ENCODE data around the gene AKR1D1. TPM values are rescaled to one million over a fixed set of nuclear protein-coding genes. Genes with fewer than 3 reads are reported as not detected.
"Not testable (repeated sequence)": the region's sequence is repeated elsewhere in the genome, so short reads cannot be mapped to it uniquely, and the experiment has no call there.

AKR1D1 gene
- total RNA-seq, 1 donor from 2014 or later: not detected

DNA sequence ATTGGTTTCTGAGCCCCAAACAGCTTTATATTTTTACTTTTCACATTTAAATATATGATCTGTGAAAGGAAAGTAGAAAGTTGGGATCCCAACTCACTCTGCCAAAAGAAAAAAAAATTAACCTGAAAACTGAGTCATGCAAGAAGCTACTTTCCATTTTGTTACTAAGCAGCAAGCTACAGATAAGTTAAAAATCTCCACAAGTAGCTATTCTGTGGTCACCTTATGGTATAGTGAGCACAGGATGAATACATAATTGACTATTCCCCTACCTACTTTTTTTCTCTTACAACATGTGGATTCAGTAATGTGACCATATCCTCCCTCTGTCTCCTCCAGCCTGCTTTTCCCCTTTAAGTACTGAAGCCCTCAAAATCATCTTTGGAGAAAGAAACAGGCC, 44.1 kb upstream of the AKR1D1 start:
- Mint-ChIP-seq H3K9me3 (peaks cover 13% of the 10 kb centered on the region), H3K27ac (no peak overlapping the region), H3K4me1 (peaks cover 15% of the 10 kb centered on the region), H3K27me3 (ENCODE audit: low read depth) (no peaks in the 10 kb centered on the region), H3K36me3 (peaks cover 8% of the 10 kb centered on the region), H3K4me3 (no peak overlapping the region)
- no peak for DNase-seq (ENCODE audit: low spot score in 2 of 2, unreplicated experiment in 2 of 2)
- TF ChIP-seq, protein P1, sequence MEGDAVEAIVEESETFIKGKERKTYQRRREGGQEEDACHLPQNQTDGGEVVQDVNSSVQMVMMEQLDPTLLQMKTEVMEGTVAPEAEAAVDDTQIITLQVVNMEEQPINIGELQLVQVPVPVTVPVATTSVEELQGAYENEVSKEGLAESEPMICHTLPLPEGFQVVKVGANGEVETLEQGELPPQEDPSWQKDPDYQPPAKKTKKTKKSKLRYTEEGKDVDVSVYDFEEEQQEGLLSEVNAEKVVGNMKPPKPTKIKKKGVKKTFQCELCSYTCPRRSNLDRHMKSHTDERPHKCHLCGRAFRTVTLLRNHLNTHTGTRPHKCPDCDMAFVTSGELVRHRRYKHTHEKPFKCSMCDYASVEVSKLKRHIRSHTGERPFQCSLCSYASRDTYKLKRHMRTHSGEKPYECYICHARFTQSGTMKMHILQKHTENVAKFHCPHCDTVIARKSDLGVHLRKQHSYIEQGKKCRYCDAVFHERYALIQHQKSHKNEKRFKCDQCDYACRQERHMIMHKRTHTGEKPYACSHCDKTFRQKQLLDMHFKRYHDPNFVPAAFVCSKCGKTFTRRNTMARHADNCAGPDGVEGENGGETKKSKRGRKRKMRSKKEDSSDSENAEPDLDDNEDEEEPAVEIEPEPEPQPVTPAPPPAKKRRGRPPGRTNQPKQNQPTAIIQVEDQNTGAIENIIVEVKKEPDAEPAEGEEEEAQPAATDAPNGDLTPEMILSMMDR (IDR thresholded peaks at IDR 0.05; ENCODE audit: unreplicated experiment): no peak

- H3K4me3 Mint-ChIP-seq: no peak overlapping the region
- H3K36me3 Mint-ChIP-seq: peaks cover 8% of the 10 kb centered on the region
- no peak for DNase-seq (ENCODE audit: low spot score in 2 of 2, unreplicated experiment in 2 of 2)
- peak overlapping the region; percentile 16 for H3K27ac Mint-ChIP-seq
- TF ChIP-seq, protein P1 (IDR thresholded peaks at IDR 0.05; ENCODE audit: unreplicated experiment): no peak
- peaks cover 13% of the 10 kb centered on the region for H3K9me3 Mint-ChIP-seq
- peaks cover 15% of the 10 kb centered on the region for H3K4me1 Mint-ChIP-seq
- H3K27me3 Mint-ChIP-seq (ENCODE audit: low read depth): no peaks in the 10 kb centered on the region
These were observed 43.5 kb upstream of the AKR1D1 start for GRCh38 chr7:138032770-138033169.

DNA sequence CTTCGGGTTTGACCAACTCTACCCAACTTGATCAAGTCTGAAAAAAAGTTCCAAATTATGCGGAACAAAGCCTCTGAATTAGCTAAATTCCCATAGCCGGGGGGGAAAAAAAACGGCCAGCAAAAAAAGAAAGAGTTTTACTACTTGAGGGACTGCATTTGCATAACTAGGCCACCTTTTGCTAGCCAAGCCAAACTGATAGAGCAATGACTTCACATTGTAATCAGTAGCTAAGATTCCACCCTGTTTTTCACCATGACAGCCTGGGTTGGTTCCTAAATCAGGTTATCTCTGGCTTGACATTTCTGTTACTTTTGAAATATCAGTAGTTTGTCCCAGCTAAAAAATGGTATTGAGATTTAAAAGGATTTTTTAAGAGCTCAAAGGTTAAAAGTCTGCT, 43.0 kb upstream of the AKR1D1 start:
- Mint-ChIP-seq H3K9me3 (peaks cover 13% of the 10 kb centered on the region), H3K4me1 (peaks cover 15% of the 10 kb centered on the region), H3K4me3 (no peak overlapping the region), H3K36me3 (peaks cover 8% of the 10 kb centered on the region), H3K27ac (no peak overlapping the region), H3K27me3 (ENCODE audit: low read depth) (no peaks in the 10 kb centered on the region)
- no peak for DNase-seq (ENCODE audit: low spot score in 2 of 2, unreplicated experiment in 2 of 2)
- TF ChIP-seq, protein P1 (IDR thresholded peaks at IDR 0.05; ENCODE audit: unreplicated experiment): no peak

GRCh38 chr7:138036135-138036534, 40.1 kb upstream of the AKR1D1 start:
- Mint-ChIP-seq H3K4me3 (no peak overlapping the region), H3K9me3 (peaks cover 32% of the 10 kb centered on the region), H3K36me3 (peaks cover 8% of the 10 kb centered on the region), H3K27me3 (ENCODE audit: low read depth) (no peaks in the 10 kb centered on the region), H3K27ac (no peak overlapping the region), H3K4me1 (peaks cover 6% of the 10 kb centered on the region)
- no peak for DNase-seq (ENCODE audit: low spot score in 2 of 2, unreplicated experiment in 2 of 2)
- TF ChIP-seq, protein P1 (IDR thresholded peaks at IDR 0.05; ENCODE audit: unreplicated experiment): no peak

- not testable (repeated sequence) for H3K4me1 Mint-ChIP-seq
These were observed 36.2 kb upstream of the AKR1D1 start for GRCh38 chr7:138040063-138040462.

GRCh38 chr7:138044897-138045296, 31.4 kb upstream of the AKR1D1 start:
- Mint-ChIP-seq H3K36me3 (no peaks in the 10 kb centered on the region), H3K27me3 (ENCODE audit: low read depth) (no peaks in the 10 kb centered on the region), H3K4me1 (peaks cover 4% of the 10 kb centered on the region), H3K27ac (no peak overlapping the region), H3K4me3 (no peak overlapping the region), H3K9me3 (peaks cover 9% of the 10 kb centered on the region)
- no peak for DNase-seq (ENCODE audit: low spot score in 2 of 2, unreplicated experiment in 2 of 2)
- TF ChIP-seq, protein P1 (IDR thresholded peaks at IDR 0.05; ENCODE audit: unreplicated experiment): no peak

More at GRCh38 chr7:138040063-138040462, 36.2 kb upstream of the AKR1D1 start:
- not testable (repeated sequence) for H3K27me3 Mint-ChIP-seq (ENCODE audit: low read depth); DNase-seq (ENCODE audit: low spot score in 2 of 2, unreplicated experiment in 2 of 2); H3K36me3 Mint-ChIP-seq; H3K4me3 Mint-ChIP-seq; H3K27ac Mint-ChIP-seq
- H3K9me3 Mint-ChIP-seq: peaks cover 29% of the 10 kb centered on the region
